ENCODE measurements around the gene KIRREL2. TPM values are rescaled to one million over a fixed set of nuclear protein-coding genes. Genes with fewer than 3 reads are reported as not detected.

Gene KIRREL2
- total RNA-seq, 1 experiment from 2014 or later, result not detected

DNA sequence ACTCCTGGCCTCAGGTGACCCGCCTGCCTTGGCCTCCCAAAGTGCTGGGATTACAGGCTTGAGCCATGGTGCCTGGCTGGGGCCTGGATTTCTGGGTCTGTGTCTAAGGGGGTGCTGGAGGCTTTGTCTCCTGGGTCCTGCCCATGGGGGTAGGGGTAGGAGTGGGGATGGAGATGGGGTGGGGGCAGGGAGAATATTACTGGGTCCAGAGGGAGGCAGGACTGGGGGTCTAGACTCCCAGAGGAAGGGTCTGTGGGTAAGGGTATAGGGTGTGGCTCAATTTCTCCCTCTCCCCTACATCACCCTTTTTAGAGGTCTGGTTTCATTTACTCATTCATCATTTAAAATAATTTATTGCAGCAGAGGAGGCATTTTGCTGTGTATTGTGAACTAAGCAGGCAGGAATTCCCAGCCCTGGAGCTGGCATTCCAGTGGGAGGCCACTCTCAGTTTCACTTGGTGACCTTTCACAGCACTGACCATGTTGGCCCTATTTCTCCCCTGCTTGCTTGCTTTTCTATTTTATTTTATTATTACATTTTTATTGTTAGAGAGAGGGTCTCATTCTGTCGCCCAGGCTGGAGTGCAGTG lies 44.4 kb downstream of the KIRREL2 start:
- H3K36me3 ChIP-seq (ENCODE audit: low read depth, low read length), result no peaks in the 10 kb centered on the region
- no peak overlapping the region for H3K27ac ChIP-seq (ENCODE audit: low read length)
- H3K9me3 ChIP-seq (ENCODE audit: low read length), result no peaks in the 10 kb centered on the region
- H3K27me3 ChIP-seq (ENCODE audit: low read length), result no peaks in the 10 kb centered on the region
- TF ChIP-seq EZH2phosphoT487 (IDR thresholded peaks at IDR 0.05; ENCODE audit: borderline replicate concordance, low read length) (no peak), EZH2 (IDR thresholded peaks at IDR 0.05; ENCODE audit: low read length, unreplicated experiment) (no peak), CTCF (conservative IDR thresholded peaks at IDR 0.05; ENCODE audit: low read depth, low read length) (no peak)
- H3K4me2 ChIP-seq (ENCODE audit: low read length), result peak overlapping the region; percentile 91
- no peaks in the 10 kb centered on the region for H4K20me1 ChIP-seq (ENCODE audit: low read length)
- peak overlapping the region; percentile 95; the same call in 1 of the 2 replicates for H3K4me3 ChIP-seq (ENCODE audit: low read length)
- DNase-seq (peak; percentile 27), ATAC-seq (no peak)
- H3K9me2 ChIP-seq (replicated peaks; ENCODE audit: low read length), result no peaks in the 10 kb centered on the region
- no TSS peak for BruUV-seq (replicated peaks)
- ChIA-PET CTCF (interaction anchor here (0.8 kb wide), 1 partner anchor 30 kb away, joined by 3 read pairs; no protein-coding TSS in a partner anchor), POLR2A (ENCODE audit: unreplicated experiment) (no interaction called here)
- H3F3A ChIP-seq (ENCODE audit: low read length, unreplicated experiment), result no peaks in the 10 kb centered on the region
- H3K4me1 ChIP-seq (ENCODE audit: insufficient read depth, low read length), result peaks cover 10% of the 10 kb centered on the region; the same call in 1 of the 2 replicates
- H3K79me2 ChIP-seq (ENCODE audit: low read length), result peaks cover 19% of the 10 kb centered on the region
- intact Hi-C loops (cut with micrococcal nuclease), result no loop called here
- H2AFZ ChIP-seq (ENCODE audit: low read length), result no peak overlapping the region
- peak overlapping the region; percentile 91; the same call in 1 of the 2 replicates for H3K9ac ChIP-seq (ENCODE audit: low read length)

DNA sequence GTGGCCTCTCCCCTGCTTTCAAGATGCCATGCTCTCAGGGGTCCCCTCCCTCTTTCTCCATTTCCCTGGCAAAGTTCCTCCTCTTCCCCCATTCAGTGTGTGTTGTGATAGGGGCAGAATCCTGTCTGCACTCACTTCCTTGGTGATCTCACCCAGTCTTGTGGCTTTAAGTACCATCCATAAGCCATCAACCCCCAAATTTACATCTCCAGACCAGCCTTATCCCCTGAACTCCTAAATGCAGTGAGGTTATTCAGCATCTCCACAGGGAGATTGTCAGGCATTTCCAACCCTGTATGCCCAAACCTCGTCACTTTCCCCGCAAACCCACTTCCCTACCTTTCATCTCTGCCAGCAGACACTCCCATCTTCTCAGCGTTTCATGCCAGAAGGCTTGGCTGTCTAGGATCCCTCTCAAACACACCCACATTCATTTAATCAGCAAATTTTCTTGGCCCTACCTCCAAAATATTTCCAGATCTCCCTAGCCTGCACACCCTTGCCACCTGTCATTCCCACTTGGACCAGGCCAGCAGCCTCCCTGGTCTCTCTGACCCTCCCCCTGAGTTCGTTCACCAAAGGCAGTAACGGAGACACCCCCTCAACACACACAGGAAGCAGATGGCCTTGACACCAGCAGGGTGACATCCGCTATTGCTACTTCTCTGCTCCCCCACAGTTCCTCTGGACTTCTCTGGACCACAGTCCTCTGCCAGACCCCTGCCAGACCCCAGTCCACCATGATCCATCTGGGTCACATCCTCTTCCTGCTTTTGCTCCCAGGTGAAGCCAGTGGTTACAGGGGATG lies 45.3 kb downstream of the KIRREL2 start, which contains the start of gene HCST:
Gene HCST, plus strand, starts transcription at position 676 of the 808 bp plus-strand sequence. Its CDS starts 65 bp downstream, at position 741.
- peak within 1 kb of the TSS; percentile 42 for H3K4me3 ChIP-seq (ENCODE audit: low read length)

More for the DNA sequence above, 45.3 kb downstream of the KIRREL2 start, which contains the start of gene HCST:
- H3F3A ChIP-seq (ENCODE audit: low read length, unreplicated experiment), result no peaks in the 10 kb centered on the region
- no peak for ATAC-seq
- H3K9me3 ChIP-seq (ENCODE audit: low read length), result no peaks in the 10 kb centered on the region
- no peaks in the 10 kb centered on the region for H3K9me2 ChIP-seq (replicated peaks; ENCODE audit: low read length)
- CTCF ChIA-PET, result interaction anchor here (0.8 kb wide), 1 partner anchor 29 kb away, joined by 3 read pairs; no protein-coding TSS in a partner anchor
- no peaks in the 10 kb centered on the region for H3K36me3 ChIP-seq (ENCODE audit: low read depth, low read length)
- H3K4me2 ChIP-seq (ENCODE audit: low read length), result peak within 1 kb of the TSS; percentile 91
- H3K9ac ChIP-seq (ENCODE audit: low read length), result peak within 1 kb of the TSS; percentile 17; the same call in 1 of the 2 replicates
- POLR2A ChIA-PET (ENCODE audit: unreplicated experiment), result no interaction called here
- H3K79me2 ChIP-seq (ENCODE audit: low read length), result peaks cover 19% of the 10 kb centered on the region
- peak within 1 kb of the TSS; percentile 75 for H2AFZ ChIP-seq (ENCODE audit: low read length)
- H4K20me1 ChIP-seq (ENCODE audit: low read length), result no peaks in the 10 kb centered on the region
- DNase-seq, result peak; percentile 9
- TF ChIP-seq CTCF (conservative IDR thresholded peaks at IDR 0.05; ENCODE audit: low read depth, low read length), result no peak
- H3K4me1 ChIP-seq (ENCODE audit: insufficient read depth, low read length), result peaks cover 10% of the 10 kb centered on the region; the same call in 1 of the 2 replicates
- no peaks in the 10 kb centered on the region for H3K27me3 ChIP-seq (ENCODE audit: low read length)
- no peak within 1 kb of the TSS for H3K27ac ChIP-seq (ENCODE audit: low read length)
- intact Hi-C loops (cut with micrococcal nuclease), result no loop called here
- no TSS peak for BruUV-seq (replicated peaks)

Measured in PC-3 (cell line).